ENCODE measurements around the gene LMX1B. TPM values are rescaled to one million over a fixed set of nuclear protein-coding genes. Genes with fewer than 3 reads are reported as not detected.

LMX1B gene
- total RNA-seq, 1 experiment from 2014 or later, result not detected

DNA sequence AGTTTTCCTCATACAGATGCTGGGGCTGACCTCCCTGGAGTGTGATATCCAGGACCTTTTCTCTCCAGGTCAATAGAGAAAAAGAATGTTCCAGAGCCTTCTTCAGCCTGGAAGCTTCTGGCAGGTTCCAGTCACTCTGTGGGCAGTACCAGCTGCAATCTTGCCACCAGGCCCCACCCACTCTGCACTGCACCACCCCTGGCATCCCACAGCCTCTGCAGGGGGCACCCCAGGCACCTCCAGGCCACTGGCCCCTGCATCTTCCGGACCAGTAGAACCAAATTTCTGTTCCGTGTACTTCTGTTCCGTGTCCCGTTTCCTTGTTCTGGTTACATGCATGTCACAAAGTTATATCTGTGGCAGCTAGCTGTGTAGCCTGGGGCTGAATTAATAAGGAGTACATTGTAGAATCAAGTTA is 107.8 kb downstream of the LMX1B start:
- H3K36me3 Mint-ChIP-seq (ENCODE audit: insufficient read depth, unreplicated experiment), result peaks cover 10% of the 10 kb centered on the region
- H3K27ac Mint-ChIP-seq (ENCODE audit: unreplicated experiment), result peak overlapping the region; percentile 45
- H3K9me3 Mint-ChIP-seq (ENCODE audit: low read depth, unreplicated experiment), result no peaks in the 10 kb centered on the region
- no TSS peak for BruUV-seq (replicated peaks)
- DNase-seq, result no peak
- intact Hi-C loops (cut with micrococcal nuclease; ENCODE audit: unreplicated experiment), result no loop called here
- no peaks in the 10 kb centered on the region for H3K4me1 Mint-ChIP-seq (ENCODE audit: low read depth, unreplicated experiment)
- TF ChIP-seq, protein P1, sequence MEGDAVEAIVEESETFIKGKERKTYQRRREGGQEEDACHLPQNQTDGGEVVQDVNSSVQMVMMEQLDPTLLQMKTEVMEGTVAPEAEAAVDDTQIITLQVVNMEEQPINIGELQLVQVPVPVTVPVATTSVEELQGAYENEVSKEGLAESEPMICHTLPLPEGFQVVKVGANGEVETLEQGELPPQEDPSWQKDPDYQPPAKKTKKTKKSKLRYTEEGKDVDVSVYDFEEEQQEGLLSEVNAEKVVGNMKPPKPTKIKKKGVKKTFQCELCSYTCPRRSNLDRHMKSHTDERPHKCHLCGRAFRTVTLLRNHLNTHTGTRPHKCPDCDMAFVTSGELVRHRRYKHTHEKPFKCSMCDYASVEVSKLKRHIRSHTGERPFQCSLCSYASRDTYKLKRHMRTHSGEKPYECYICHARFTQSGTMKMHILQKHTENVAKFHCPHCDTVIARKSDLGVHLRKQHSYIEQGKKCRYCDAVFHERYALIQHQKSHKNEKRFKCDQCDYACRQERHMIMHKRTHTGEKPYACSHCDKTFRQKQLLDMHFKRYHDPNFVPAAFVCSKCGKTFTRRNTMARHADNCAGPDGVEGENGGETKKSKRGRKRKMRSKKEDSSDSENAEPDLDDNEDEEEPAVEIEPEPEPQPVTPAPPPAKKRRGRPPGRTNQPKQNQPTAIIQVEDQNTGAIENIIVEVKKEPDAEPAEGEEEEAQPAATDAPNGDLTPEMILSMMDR (IDR thresholded peaks at IDR 0.05; ENCODE audit: unreplicated experiment), result no peak
- CTCF ChIA-PET, result no interaction called here
- peak overlapping the region; percentile 66 for H3K4me3 Mint-ChIP-seq (ENCODE audit: low read depth, unreplicated experiment)
- H3K27me3 Mint-ChIP-seq (ENCODE audit: unreplicated experiment), result peaks cover 44% of the 10 kb centered on the region

DNA sequence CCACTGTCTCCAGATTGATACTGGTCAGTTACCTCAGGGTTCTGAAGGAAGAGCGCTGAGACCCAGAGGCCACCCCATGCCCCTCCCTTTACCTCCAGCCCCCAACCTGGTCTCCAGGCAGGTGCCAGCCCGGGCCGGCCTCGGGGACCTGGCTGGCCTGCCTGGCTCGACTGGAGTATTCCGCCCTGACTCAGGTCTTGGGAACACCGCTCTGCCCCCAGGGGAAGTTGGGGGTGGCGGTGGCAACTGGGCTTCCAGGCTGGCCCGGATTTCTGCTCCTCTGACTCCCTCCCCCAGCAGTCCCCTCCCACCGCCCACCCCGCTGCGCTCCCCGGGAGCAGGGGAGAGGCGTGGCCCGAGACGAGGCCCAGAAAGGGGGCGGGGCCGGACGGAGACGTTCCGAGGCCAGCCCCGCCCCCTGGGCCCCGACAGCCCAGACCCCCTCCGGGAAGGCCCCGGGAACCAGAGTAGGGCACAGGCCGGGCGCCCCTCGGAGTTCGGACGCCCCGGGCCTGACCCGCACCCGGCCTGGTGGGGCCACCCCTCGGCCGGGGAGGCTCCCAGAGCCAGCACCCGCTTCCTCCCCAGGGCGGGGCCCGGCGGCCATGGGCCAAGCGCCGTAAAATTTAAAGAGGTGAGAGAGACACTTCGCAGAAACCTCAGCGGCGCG is 108.7 kb downstream of the LMX1B start:
- peak; percentile 77 for DNase-seq
- Mint-ChIP-seq H3K4me3 (ENCODE audit: low read depth, unreplicated experiment) (peak overlapping the region; percentile 66), H3K36me3 (ENCODE audit: insufficient read depth, unreplicated experiment) (peaks cover 10% of the 10 kb centered on the region), H3K27ac (ENCODE audit: unreplicated experiment) (peak overlapping the region; percentile 45), H3K4me1 (ENCODE audit: low read depth, unreplicated experiment) (no peaks in the 10 kb centered on the region), H3K27me3 (ENCODE audit: unreplicated experiment) (peaks cover 49% of the 10 kb centered on the region), H3K9me3 (ENCODE audit: low read depth, unreplicated experiment) (no peaks in the 10 kb centered on the region)
- no TSS peak for BruUV-seq (replicated peaks)
- CTCF ChIA-PET, result no interaction called here
- TF ChIP-seq, protein P1 (IDR thresholded peaks at IDR 0.05; ENCODE audit: unreplicated experiment), result no peak
- intact Hi-C loops (cut with micrococcal nuclease; ENCODE audit: unreplicated experiment), result no loop called here

DNA sequence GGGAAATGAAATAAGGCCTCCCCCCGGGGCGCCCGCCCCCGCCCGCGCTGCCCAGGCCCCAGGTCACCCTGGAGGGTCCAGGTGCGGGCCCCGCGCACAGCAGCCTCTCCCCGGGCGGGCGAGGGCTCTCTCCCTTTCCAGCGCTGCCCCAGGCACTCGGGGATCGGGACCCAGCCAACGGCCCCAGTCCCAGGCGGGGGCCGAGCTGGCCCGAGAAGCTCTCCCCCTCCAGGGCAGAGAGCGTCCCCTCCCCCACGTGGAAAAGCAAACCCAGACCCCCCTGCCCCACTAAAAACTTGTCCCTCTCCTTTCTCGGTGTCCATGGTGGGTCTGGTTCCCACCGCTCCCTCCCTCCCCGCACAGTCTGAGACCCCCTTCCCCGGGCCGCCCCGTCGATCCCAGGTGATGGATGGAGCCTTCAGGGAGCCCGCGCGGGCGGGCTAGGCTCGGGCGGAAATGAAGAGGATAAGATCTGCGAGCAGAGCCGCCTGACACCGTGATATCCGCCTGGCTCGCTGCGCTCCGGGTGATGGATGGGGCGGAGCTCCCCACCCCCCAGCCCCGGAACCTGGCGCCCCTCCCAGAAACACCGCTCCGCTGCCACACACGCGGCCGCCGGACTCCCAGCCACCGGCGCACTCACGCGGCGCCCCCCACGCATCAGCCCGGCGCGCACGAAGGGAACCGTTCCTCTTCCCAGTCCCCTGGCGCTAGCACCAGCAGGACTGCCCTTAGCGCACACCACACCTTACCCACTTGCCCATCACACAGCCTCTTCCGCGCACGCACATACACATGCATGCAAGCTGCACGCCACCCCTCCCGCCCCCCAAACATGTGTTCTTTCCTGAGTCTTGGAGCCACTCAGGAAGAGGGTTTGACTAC is 109.4 kb downstream of the LMX1B start:
- CTCF ChIA-PET, result no interaction called here
- no peak for DNase-seq
- Mint-ChIP-seq H3K36me3 (ENCODE audit: insufficient read depth, unreplicated experiment) (peaks cover 10% of the 10 kb centered on the region), H3K27ac (ENCODE audit: unreplicated experiment) (peak overlapping the region; percentile 86), H3K4me1 (ENCODE audit: low read depth, unreplicated experiment) (no peaks in the 10 kb centered on the region), H3K4me3 (ENCODE audit: low read depth, unreplicated experiment) (peak overlapping the region; percentile 66), H3K27me3 (ENCODE audit: unreplicated experiment) (peaks cover 49% of the 10 kb centered on the region), H3K9me3 (ENCODE audit: low read depth, unreplicated experiment) (no peaks in the 10 kb centered on the region)
- BruUV-seq (replicated peaks), result no TSS peak
- TF ChIP-seq, protein P1 (IDR thresholded peaks at IDR 0.05; ENCODE audit: unreplicated experiment), result no peak
- intact Hi-C loops (cut with micrococcal nuclease; ENCODE audit: unreplicated experiment), result no loop called here

DNA sequence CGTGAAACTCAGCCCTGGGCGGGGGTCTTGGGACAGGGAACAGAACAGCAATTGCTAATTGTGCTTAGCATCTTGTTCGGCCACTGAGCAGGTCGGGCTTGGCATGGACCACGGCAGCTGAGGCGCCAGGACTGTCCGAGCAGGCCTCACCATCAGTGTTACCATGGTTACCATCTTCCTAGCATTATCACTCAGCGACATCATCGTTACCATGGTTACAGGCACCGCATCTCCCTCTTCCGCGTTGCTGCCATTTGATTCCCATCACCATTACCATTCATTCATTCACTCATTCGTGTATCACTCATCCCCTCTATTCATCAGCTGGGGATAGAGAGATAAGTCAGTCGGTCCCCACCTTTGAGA is 110.1 kb downstream of the LMX1B start:
- intact Hi-C loops (cut with micrococcal nuclease; ENCODE audit: unreplicated experiment), result no loop called here
- Mint-ChIP-seq H3K4me1 (ENCODE audit: low read depth, unreplicated experiment) (no peaks in the 10 kb centered on the region), H3K36me3 (ENCODE audit: insufficient read depth, unreplicated experiment) (peaks cover 10% of the 10 kb centered on the region), H3K27me3 (ENCODE audit: unreplicated experiment) (peaks cover 43% of the 10 kb centered on the region), H3K27ac (ENCODE audit: unreplicated experiment) (peak overlapping the region; percentile 86), H3K4me3 (ENCODE audit: low read depth, unreplicated experiment) (peak overlapping the region; percentile 66), H3K9me3 (ENCODE audit: low read depth, unreplicated experiment) (no peaks in the 10 kb centered on the region)
- DNase-seq, result no peak
- no TSS peak for BruUV-seq (replicated peaks)
- CTCF ChIA-PET, result no interaction called here
- TF ChIP-seq, protein P1 (IDR thresholded peaks at IDR 0.05; ENCODE audit: unreplicated experiment), result no peak

All from Calu3 (cell line).